ENCODE results near the gene VILL. TPM values are rescaled to one million over a fixed set of nuclear protein-coding genes. Genes with fewer than 3 reads are reported as not detected.

The VILL gene
- total RNA-seq, 1 donor = 4.3 TPM

- TF ChIP-seq CTCF (IDR thresholded peaks at IDR 0.05; ENCODE audit: insufficient read depth, low read depth, low read length) = no peak
- no peak overlapping the region for H3K4me3 ChIP-seq (ENCODE audit: low read depth, low read length)
- DNase-seq (ENCODE audit: low read depth) = no peak
Measured at GRCh38 chr3:37945156-37945806, 45.3 kb upstream of the VILL start.

GRCh38 chr3:37945807-37946530, 44.6 kb upstream of the VILL start:
- H3K4me3 ChIP-seq (ENCODE audit: low read depth, low read length) = no peak overlapping the region
- no peak for TF ChIP-seq CTCF (IDR thresholded peaks at IDR 0.05; ENCODE audit: insufficient read depth, low read depth, low read length)
- peak; percentile 78 for DNase-seq (ENCODE audit: low read depth)

- H3K4me3 ChIP-seq (ENCODE audit: low read depth, low read length) = no peak overlapping the region
- no peak for TF ChIP-seq CTCF (IDR thresholded peaks at IDR 0.05; ENCODE audit: insufficient read depth, low read depth, low read length)
- DNase-seq (ENCODE audit: low read depth) = no peak
Measured at GRCh38 chr3:37946531-37946889, 44.1 kb upstream of the VILL start.

- no peak for TF ChIP-seq CTCF (IDR thresholded peaks at IDR 0.05; ENCODE audit: insufficient read depth, low read depth, low read length)
- H3K4me3 ChIP-seq (ENCODE audit: low read depth, low read length) = no peak overlapping the region
- DNase-seq (ENCODE audit: low read depth) = no peak
Measured at GRCh38 chr3:37949866-37950265, 40.7 kb upstream of the VILL start.

GRCh38 chr3:37952564-37952963, 38.0 kb upstream of the VILL start:
- H3K4me3 ChIP-seq (ENCODE audit: low read depth, low read length) = no peak overlapping the region
- DNase-seq (ENCODE audit: low read depth) = no peak
- no peak for TF ChIP-seq CTCF (IDR thresholded peaks at IDR 0.05; ENCODE audit: insufficient read depth, low read depth, low read length)

GRCh38 chr3:37953226-37953625, 37.4 kb upstream of the VILL start:
- H3K4me3 ChIP-seq (ENCODE audit: low read depth, low read length) = no peak overlapping the region
- DNase-seq (ENCODE audit: low read depth) = no peak
- no peak for TF ChIP-seq CTCF (IDR thresholded peaks at IDR 0.05; ENCODE audit: insufficient read depth, low read depth, low read length)
